ENCODE data around the gene SPHKAP.

Gene SPHKAP

DNA sequence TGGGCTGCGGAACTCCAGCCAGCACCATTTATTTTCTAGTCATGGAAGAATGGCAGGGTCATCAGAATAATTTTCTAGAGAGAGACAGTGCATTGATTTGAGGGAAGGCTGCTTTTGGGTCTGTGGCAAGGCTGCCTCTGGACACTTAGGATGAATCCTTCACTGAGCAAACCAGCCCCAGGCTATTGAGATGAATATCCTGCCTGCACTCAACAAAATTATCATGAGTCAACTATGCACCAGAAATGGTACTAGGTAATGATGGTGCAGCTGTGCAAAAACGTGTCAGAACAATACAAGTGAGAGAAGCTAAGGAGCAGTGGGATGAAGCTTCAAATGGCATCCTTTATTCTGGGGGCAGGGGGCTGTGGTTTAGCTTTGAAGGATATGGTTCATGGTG lies 115.8 kb downstream of the SPHKAP start:
- DNase-seq (no peak), ATAC-seq (ENCODE audit: insufficient read depth, low read depth) (no peak)
- Histone ChIP-seq H3K27me3 (ENCODE audit: insufficient read depth, low read length, poor library complexity) (no peaks in the 10 kb centered on the region), H3K9ac (ENCODE audit: low read depth, low read length) (no peak overlapping the region), H3K4me1 (ENCODE audit: insufficient read depth, low read length) (no peaks in the 10 kb centered on the region), H3K9me3 (ENCODE audit: insufficient read depth, low read length, severe bottlenecking) (no peaks in the 10 kb centered on the region), H3K4me2 (ENCODE audit: insufficient read depth, low read length) (no peak overlapping the region), H3K27ac (ENCODE audit: low read length) (no peak overlapping the region), H3K79me2 (ENCODE audit: insufficient read depth, low read length) (no peaks in the 10 kb centered on the region), H2AFZ (ENCODE audit: low read depth, low read length) (no peak overlapping the region), H3K36me3 (ENCODE audit: insufficient read depth, low read length) (no peaks in the 10 kb centered on the region), H4K20me1 (ENCODE audit: insufficient read depth, low read length) (no peaks in the 10 kb centered on the region), H3K4me3 (ENCODE audit: low read depth in 1 of 2, low read length in 2 of 2) (no peak overlapping the region)
- no peak for TF ChIP-seq CTCF (IDR thresholded peaks at IDR 0.05; ENCODE audit: borderline replicate concordance, extremely low read depth, low read length, poor library complexity, severe bottlenecking)
- TF ChIP-seq EZH2 (IDR thresholded peaks at IDR 0.05; ENCODE audit: borderline replicate concordance, low read depth, low read length, severe bottlenecking) = no peak

- no peak overlapping the region for H3K4me3 ChIP-seq (ENCODE audit: low read depth in 1 of 2, low read length in 2 of 2)
- no peaks in the 10 kb centered on the region for H3K27me3 ChIP-seq (ENCODE audit: insufficient read depth, low read length, poor library complexity)
- ATAC-seq (ENCODE audit: insufficient read depth, low read depth) (no peak), DNase-seq (no peak)
- no peak overlapping the region for H3K4me2 ChIP-seq (ENCODE audit: insufficient read depth, low read length)
- TF ChIP-seq EZH2 (IDR thresholded peaks at IDR 0.05; ENCODE audit: borderline replicate concordance, low read depth, low read length, severe bottlenecking) = no peak
- no peak for TF ChIP-seq CTCF (IDR thresholded peaks at IDR 0.05; ENCODE audit: borderline replicate concordance, extremely low read depth, low read length, poor library complexity, severe bottlenecking)
- H4K20me1 ChIP-seq (ENCODE audit: insufficient read depth, low read length) = no peaks in the 10 kb centered on the region
- H3K4me1 ChIP-seq (ENCODE audit: insufficient read depth, low read length) = no peaks in the 10 kb centered on the region
- H3K79me2 ChIP-seq (ENCODE audit: insufficient read depth, low read length) = no peaks in the 10 kb centered on the region
- H3K36me3 ChIP-seq (ENCODE audit: insufficient read depth, low read length) = no peaks in the 10 kb centered on the region
- H3K27ac ChIP-seq (ENCODE audit: low read length) = no peak overlapping the region
- H3K9me3 ChIP-seq (ENCODE audit: insufficient read depth, low read length, severe bottlenecking) = no peaks in the 10 kb centered on the region
- H3K9ac ChIP-seq (ENCODE audit: low read depth, low read length) = no peak overlapping the region
- no peak overlapping the region for H2AFZ ChIP-seq (ENCODE audit: low read depth, low read length)
Measured at GRCh38 chr2:228064796-228065315, 116.6 kb downstream of the SPHKAP start.

- ATAC-seq (ENCODE audit: insufficient read depth, low read depth) (no peak), DNase-seq (no peak)
- Histone ChIP-seq H3K79me2 (ENCODE audit: insufficient read depth, low read length) (no peaks in the 10 kb centered on the region), H3K4me3 (ENCODE audit: low read depth in 1 of 2, low read length in 2 of 2) (no peak overlapping the region), H3K9me3 (ENCODE audit: insufficient read depth, low read length, severe bottlenecking) (no peaks in the 10 kb centered on the region), H3K27ac (ENCODE audit: low read length) (no peak overlapping the region), H3K36me3 (ENCODE audit: insufficient read depth, low read length) (no peaks in the 10 kb centered on the region), H3K4me2 (ENCODE audit: insufficient read depth, low read length) (no peak overlapping the region), H3K9ac (ENCODE audit: low read depth, low read length) (no peak overlapping the region), H2AFZ (ENCODE audit: low read depth, low read length) (no peak overlapping the region), H3K27me3 (ENCODE audit: insufficient read depth, low read length, poor library complexity) (no peaks in the 10 kb centered on the region), H3K4me1 (ENCODE audit: insufficient read depth, low read length) (no peaks in the 10 kb centered on the region), H4K20me1 (ENCODE audit: insufficient read depth, low read length) (no peaks in the 10 kb centered on the region)
- TF ChIP-seq EZH2 (IDR thresholded peaks at IDR 0.05; ENCODE audit: borderline replicate concordance, low read depth, low read length, severe bottlenecking) = no peak
- TF ChIP-seq CTCF (IDR thresholded peaks at IDR 0.05; ENCODE audit: borderline replicate concordance, extremely low read depth, low read length, poor library complexity, severe bottlenecking) = no peak
Measured at GRCh38 chr2:228064024-228064423, 117.5 kb downstream of the SPHKAP start.

DNA sequence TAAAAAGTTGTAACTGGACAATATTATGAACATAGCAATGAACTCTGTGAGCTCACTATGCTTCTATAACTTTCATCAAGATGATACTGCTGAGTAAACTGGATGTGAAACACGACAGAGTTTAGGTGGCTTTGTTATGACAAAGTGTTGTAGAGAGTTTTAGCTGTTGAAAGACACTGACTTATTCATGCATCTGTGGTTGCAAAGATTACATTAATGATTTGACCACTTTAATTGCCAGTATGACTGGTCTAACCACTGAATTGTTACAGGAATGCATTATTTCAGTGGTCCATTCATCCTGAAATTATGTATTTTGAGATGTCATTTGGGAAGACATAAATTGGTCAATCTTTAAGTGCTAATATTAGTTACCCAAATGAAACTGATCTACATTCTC lies 117.9 kb downstream of the SPHKAP start:
- Histone ChIP-seq H3K36me3 (ENCODE audit: insufficient read depth, low read length) (no peaks in the 10 kb centered on the region), H4K20me1 (ENCODE audit: insufficient read depth, low read length) (no peaks in the 10 kb centered on the region), H3K4me3 (ENCODE audit: low read depth in 1 of 2, low read length in 2 of 2) (no peak overlapping the region), H3K4me1 (ENCODE audit: insufficient read depth, low read length) (no peaks in the 10 kb centered on the region), H3K9me3 (ENCODE audit: insufficient read depth, low read length, severe bottlenecking) (no peaks in the 10 kb centered on the region), H3K4me2 (ENCODE audit: insufficient read depth, low read length) (no peak overlapping the region), H3K27ac (ENCODE audit: low read length) (no peak overlapping the region), H3K79me2 (ENCODE audit: insufficient read depth, low read length) (no peaks in the 10 kb centered on the region), H3K9ac (ENCODE audit: low read depth, low read length) (no peak overlapping the region), H3K27me3 (ENCODE audit: insufficient read depth, low read length, poor library complexity) (no peaks in the 10 kb centered on the region), H2AFZ (ENCODE audit: low read depth, low read length) (no peak overlapping the region)
- TF ChIP-seq EZH2 (IDR thresholded peaks at IDR 0.05; ENCODE audit: borderline replicate concordance, low read depth, low read length, severe bottlenecking) (no peak), CTCF (IDR thresholded peaks at IDR 0.05; ENCODE audit: borderline replicate concordance, extremely low read depth, low read length, poor library complexity, severe bottlenecking) (no peak)
- ATAC-seq (ENCODE audit: insufficient read depth, low read depth) (no peak), DNase-seq (no peak)
